Measurements from ENCODE around the gene OR2V1.
"Not testable (repeated sequence)": the region's sequence is repeated elsewhere in the genome, so short reads cannot be mapped to it uniquely, and the experiment has no call there.

The OR2V1 gene

DNA sequence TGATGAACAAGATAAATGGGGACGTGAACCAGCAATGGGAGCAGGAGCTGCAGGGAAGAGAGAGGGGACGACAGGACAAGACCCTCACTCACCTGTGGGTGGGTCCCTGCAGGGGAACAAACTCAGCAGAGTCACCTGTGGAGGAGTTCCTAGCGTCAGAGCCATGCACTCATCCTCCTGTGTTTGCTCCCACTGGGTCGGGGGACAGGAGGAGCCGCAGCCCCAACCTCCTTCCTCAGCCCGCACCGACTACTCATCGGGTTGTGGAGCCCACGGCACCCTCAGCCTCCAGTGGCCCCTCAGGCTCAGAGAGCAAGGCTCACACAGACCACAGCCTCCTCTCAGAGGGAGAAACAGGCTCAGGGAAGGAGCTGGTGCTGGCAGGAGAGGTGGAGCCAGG lies 888 bp downstream of the OR2V1 start:
- not testable (repeated sequence) for H3K4me3 ChIP-seq (ENCODE audit: low read length); H3K36me3 ChIP-seq (ENCODE audit: insufficient read depth, low read length); H3K9me3 ChIP-seq (ENCODE audit: low read length); H3K4me1 ChIP-seq (ENCODE audit: insufficient read depth, low read length); H2AFZ ChIP-seq (ENCODE audit: low read depth, low read length)
- peaks cover 25% of the 10 kb centered on the region for H3K27me3 ChIP-seq (ENCODE audit: insufficient read depth, low read length)

DNA sequence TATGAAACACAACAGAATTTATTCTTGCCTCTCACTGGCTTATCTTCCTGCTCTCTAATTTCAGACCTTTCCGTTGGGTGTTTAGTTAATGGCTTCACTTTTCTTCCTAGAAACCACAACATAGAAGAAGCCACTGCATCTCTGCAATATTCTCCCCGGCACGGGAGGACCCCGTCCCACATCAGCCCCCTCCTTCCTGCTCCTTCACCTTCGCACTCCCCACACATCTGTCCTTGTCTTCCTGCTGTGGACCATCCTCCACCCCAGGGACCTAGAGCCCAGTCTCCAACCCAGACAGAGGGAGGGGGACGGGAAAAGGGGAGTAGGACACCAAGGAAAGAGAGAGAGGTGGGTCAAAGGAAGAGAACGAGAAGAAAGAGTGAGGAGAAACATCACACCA lies 1.4 kb downstream of the OR2V1 start:
- H3K4me1 ChIP-seq (ENCODE audit: insufficient read depth, low read length) = peaks cover under 1% of the 10 kb centered on the region
- no peaks in the 10 kb centered on the region for H3K9me3 ChIP-seq (ENCODE audit: low read length)
- H3K27me3 ChIP-seq (ENCODE audit: insufficient read depth, low read length) = peaks cover 25% of the 10 kb centered on the region
- no peaks in the 10 kb centered on the region for H3K36me3 ChIP-seq (ENCODE audit: insufficient read depth, low read length)
- no peak overlapping the region for H2AFZ ChIP-seq (ENCODE audit: low read depth, low read length)
- no peak overlapping the region for H3K4me3 ChIP-seq (ENCODE audit: low read length)

DNA sequence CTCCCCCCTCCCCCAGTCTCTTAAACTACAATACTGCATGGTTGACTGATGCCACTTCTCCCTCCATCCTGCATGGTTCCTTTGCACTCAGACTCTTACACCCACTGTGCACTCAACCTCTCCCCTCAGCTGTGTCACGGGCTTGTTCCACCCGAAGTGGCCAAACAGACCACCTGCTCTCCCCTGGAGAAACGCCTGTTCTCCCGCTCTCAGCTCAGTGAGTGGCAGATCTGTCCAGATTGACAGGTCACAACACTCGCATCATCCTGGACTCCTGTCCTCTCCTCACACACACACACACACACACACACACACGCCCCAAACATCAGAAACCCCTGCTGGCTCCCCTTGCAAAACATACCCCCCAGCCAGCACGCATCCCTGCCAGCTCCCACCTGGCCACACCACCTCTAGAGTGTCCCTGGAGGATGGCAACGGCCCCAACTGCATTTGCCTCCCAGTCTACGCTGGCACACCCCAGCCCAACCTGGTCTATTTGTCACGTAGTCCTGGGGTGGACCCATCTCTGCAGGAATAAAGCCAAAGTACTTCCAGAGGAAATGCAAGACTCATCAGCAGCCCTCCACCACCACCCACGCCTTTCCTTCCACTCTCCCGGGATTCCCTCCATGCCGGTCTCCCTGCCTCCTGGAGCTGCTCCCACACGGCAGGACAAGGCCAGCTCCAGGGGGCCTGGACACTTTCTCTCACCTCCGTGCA lies 2.9 kb downstream of the OR2V1 start:
- Histone ChIP-seq H3K36me3 (ENCODE audit: insufficient read depth, low read length) (no peaks in the 10 kb centered on the region), H3K4me1 (ENCODE audit: insufficient read depth, low read length) (no peaks in the 10 kb centered on the region), H3K4me3 (ENCODE audit: low read length) (no peak overlapping the region), H3K27me3 (ENCODE audit: insufficient read depth, low read length) (peaks cover 25% of the 10 kb centered on the region), H3K9me3 (ENCODE audit: low read length) (no peaks in the 10 kb centered on the region), H2AFZ (ENCODE audit: low read depth, low read length) (no peak overlapping the region)

DNA sequence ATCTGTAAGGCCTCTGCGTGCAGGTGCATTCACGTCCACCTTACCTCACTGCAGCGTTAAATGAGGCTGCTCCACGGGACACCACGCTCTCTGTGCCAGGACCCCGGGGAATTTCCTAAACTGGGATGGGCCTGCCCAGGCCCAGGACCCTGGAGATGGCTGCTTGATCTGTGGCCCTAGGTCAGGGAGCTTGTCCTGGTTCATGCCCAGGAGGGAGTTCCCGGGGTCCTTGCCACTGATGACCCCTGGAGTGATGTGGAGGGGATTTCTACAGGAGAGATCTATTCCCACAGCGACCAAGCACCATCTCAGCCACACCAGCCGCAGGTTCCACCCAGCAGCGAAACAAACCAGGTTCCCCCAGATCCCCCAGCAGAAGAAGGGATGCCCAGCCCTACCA lies 3.5 kb downstream of the OR2V1 start:
- H2AFZ ChIP-seq (ENCODE audit: low read depth, low read length) = no peak overlapping the region
- H3K4me3 ChIP-seq (ENCODE audit: low read length) = no peak overlapping the region
- H3K4me1 ChIP-seq (ENCODE audit: insufficient read depth, low read length) = no peaks in the 10 kb centered on the region
- H3K27me3 ChIP-seq (ENCODE audit: insufficient read depth, low read length) = peaks cover 25% of the 10 kb centered on the region
- no peaks in the 10 kb centered on the region for H3K36me3 ChIP-seq (ENCODE audit: insufficient read depth, low read length)
- H3K9me3 ChIP-seq (ENCODE audit: low read length) = no peaks in the 10 kb centered on the region

DNA sequence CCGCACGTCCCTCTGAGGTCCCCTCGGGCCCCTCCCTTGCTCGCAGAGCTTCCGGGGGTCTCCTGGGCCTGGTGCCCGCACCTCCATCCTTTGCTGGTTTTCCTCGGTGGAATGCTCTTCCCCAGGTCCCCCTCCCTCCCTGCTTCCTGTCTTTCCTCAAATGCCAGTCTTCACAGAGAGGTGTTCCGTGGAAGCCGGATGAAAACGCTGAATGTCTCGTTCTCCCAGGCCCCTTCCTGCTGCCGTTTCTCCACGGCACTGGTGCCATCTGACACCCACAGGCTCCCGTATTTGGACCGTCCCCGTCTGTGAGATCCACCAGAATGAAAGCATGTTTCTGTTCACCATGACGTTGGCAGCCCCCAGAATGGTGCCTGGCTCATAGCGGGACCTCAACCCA lies 4.1 kb downstream of the OR2V1 start:
- Histone ChIP-seq H3K9me3 (ENCODE audit: low read length) (no peaks in the 10 kb centered on the region), H3K4me1 (ENCODE audit: insufficient read depth, low read length) (no peaks in the 10 kb centered on the region), H3K27me3 (ENCODE audit: insufficient read depth, low read length) (peaks cover 28% of the 10 kb centered on the region), H3K36me3 (ENCODE audit: insufficient read depth, low read length) (no peaks in the 10 kb centered on the region), H3K4me3 (ENCODE audit: low read length) (no peak overlapping the region), H2AFZ (ENCODE audit: low read depth, low read length) (no peak overlapping the region)

DNA sequence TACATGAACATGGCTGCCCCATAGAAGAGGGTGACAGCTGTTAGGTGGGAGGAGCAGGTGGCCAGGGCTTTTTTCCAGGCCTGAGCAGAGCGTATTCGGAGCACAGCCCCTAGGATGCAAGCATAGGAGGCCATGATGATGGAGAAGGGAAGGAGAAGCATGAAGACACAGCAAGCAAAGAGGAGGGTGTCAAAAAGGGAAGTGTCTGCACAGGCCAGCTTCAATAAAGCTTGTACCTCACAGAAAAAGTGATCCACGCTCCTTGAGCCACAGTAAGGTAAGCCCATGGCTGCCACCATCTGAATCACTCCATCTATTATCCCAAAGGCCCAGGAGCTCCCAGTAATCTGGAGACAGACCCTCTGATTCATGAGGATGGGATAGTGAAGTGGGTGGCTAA lies 6.4 kb downstream of the OR2V1 start:
- no peaks in the 10 kb centered on the region for H3K4me1 ChIP-seq (ENCODE audit: insufficient read depth, low read length)
- H3K9me3 ChIP-seq (ENCODE audit: low read length) = no peaks in the 10 kb centered on the region
- H2AFZ ChIP-seq (ENCODE audit: low read depth, low read length) = no peak overlapping the region
- no peak overlapping the region for H3K4me3 ChIP-seq (ENCODE audit: low read length)
- H3K27me3 ChIP-seq (ENCODE audit: insufficient read depth, low read length) = peaks cover 27% of the 10 kb centered on the region
- no peaks in the 10 kb centered on the region for H3K36me3 ChIP-seq (ENCODE audit: insufficient read depth, low read length)

DNA sequence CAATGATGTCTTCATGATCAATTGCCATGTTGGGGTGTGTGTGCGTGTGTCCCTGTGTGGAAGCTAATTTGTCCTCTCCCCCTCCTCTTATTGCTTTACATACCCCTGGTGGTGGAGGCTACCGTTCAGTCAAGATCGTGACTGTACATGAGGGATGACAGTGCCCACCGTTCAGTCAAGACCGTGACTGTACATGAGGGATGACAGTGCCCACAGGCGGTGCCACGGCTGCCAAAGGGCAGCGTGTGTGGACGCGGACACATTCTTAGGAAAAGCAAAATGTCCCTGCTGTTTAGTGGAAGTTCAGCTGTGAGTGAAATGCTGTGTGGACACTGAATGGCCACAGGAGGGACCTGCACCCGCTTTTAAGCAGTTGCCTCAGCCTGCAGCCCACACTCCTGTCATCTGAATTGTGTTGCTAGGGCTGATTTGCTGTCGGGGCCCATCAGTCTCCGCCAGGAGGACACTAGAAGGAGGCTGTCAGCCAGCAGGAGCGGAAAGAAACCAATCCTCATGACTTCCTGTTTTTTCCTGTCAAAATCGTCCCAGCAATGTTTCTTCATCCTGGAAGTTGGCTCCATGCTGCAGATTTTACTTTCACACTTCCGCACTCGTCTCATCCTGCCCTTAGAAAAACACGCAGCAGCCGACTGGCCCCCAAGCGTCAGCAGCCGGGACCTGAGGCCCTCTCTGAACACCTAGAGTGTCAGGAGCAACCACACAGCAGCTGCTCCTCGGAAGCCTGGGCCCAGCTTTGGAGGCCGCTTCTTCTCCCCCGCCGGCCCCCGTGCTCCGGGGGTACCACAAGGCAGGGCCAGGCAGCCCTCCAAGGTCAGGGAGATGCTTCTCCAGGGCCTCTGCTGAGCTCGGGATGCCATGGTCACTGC lies 9.1 kb downstream of the OR2V1 start:
- no peak overlapping the region for H2AFZ ChIP-seq (ENCODE audit: low read depth, low read length)
- H3K9me3 ChIP-seq (ENCODE audit: low read length) = no peaks in the 10 kb centered on the region
- H3K36me3 ChIP-seq (ENCODE audit: insufficient read depth, low read length) = no peaks in the 10 kb centered on the region
- H3K4me1 ChIP-seq (ENCODE audit: insufficient read depth, low read length) = no peaks in the 10 kb centered on the region
- no peak overlapping the region for H3K4me3 ChIP-seq (ENCODE audit: low read length)
- peaks cover 11% of the 10 kb centered on the region for H3K27me3 ChIP-seq (ENCODE audit: insufficient read depth, low read length)

DNA sequence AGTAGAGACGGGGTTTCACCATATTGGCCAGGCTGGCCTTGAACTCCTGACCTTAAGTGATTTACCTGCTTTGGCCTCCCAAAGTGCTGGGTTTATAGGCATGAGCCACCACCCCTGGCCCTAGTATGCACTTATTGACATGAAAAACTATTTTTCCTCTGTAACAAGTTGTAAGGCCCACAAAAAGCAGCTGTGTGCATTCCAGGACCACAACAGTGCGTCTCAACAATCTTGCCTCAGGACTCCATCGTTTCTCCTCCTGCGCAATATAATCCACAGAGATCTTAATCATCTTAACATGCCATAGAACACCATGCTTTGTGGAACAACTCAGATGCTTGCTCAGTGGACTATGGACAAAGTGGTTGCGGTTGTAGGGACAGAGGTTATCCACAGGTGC lies 10.2 kb downstream of the OR2V1 start:
- Histone ChIP-seq H3K36me3 (ENCODE audit: insufficient read depth, low read length) (no peaks in the 10 kb centered on the region), H3K27me3 (ENCODE audit: insufficient read depth, low read length) (peaks cover 17% of the 10 kb centered on the region)

DNA sequence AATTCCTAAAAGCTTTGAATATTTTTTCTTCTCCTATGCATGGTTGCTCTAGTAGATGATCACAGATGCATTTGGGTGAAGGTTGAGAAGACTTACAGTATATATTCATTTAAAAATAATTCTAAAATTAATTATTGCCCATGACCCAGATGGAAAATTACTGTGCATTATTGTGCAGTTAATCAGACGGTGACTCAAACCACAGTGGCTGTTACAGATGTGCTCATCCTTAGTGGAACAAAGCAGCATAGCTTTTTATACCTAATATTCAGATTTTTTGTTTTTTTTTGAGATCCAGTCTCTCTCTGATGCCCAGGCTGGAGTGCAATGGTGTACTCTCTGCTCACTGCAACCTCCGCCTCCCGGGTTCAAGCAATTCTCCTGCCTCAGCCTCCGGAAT lies 10.7 kb downstream of the OR2V1 start:
- H3K4me1 ChIP-seq (ENCODE audit: insufficient read depth, low read length) = no peaks in the 10 kb centered on the region
- peaks cover 20% of the 10 kb centered on the region for H3K27me3 ChIP-seq (ENCODE audit: insufficient read depth, low read length)
- H3K9me3 ChIP-seq (ENCODE audit: low read length) = peaks cover 1% of the 10 kb centered on the region
- H3K36me3 ChIP-seq (ENCODE audit: insufficient read depth, low read length) = no peaks in the 10 kb centered on the region
- H2AFZ ChIP-seq (ENCODE audit: low read depth, low read length) = no peak overlapping the region
- no peak overlapping the region for H3K4me3 ChIP-seq (ENCODE audit: low read length)

More for the DNA sequence above, 10.2 kb downstream of the OR2V1 start:
- H2AFZ ChIP-seq (ENCODE audit: low read depth, low read length) = no peak overlapping the region
- H3K4me1 ChIP-seq (ENCODE audit: insufficient read depth, low read length) = no peaks in the 10 kb centered on the region
- H3K4me3 ChIP-seq (ENCODE audit: low read length) = no peak overlapping the region
- H3K9me3 ChIP-seq (ENCODE audit: low read length) = peaks cover 1% of the 10 kb centered on the region

DNA sequence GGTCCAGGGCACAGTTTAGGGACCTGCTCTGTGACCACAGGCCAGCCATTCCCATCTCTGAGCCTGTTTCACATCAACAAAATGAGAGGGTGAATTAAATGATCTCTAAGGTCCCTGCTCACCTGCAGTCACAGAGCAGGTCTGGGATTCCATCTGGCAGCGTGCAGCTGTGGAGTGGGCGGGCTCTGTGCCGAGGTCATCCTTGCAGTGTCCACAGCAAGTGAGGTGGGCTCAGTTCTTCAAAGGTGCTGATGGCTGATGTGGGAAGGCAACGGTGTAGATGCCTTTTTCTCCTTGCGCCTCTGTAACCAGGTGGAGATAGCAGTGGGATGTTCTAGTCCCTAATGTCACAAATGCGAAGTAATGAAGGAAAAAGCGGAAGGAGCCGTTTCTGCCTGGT lies 11.9 kb downstream of the OR2V1 start:
- no peak overlapping the region for H2AFZ ChIP-seq (ENCODE audit: low read depth, low read length)
- H3K4me1 ChIP-seq (ENCODE audit: insufficient read depth, low read length) = no peaks in the 10 kb centered on the region
- no peaks in the 10 kb centered on the region for H3K36me3 ChIP-seq (ENCODE audit: insufficient read depth, low read length)
- H3K4me3 ChIP-seq (ENCODE audit: low read length) = no peak overlapping the region
- H3K27me3 ChIP-seq (ENCODE audit: insufficient read depth, low read length) = peaks cover 32% of the 10 kb centered on the region
- peaks cover 7% of the 10 kb centered on the region for H3K9me3 ChIP-seq (ENCODE audit: low read length)

DNA sequence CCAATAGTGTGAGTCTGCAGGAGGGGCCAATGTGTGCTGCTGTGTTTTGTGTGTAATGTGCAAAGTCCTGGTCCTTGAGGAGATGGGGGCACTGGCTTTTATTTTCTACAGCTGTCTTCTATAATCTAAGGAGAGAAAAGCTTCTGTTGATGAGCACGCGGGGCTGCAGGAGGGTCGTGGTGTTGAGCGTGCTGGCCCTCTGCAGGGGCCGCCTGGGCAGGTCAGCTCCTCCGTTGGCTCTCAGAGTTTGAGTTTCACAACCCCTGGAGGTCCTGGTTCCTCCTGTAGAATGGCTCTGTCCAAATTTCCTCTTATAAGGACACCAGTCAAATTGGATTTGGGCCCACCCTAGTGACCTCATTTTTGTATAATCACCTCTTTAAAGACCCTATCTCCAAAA lies 12.6 kb downstream of the OR2V1 start:
- Histone ChIP-seq H3K36me3 (ENCODE audit: insufficient read depth, low read length) (no peaks in the 10 kb centered on the region), H3K9me3 (ENCODE audit: low read length) (peaks cover 10% of the 10 kb centered on the region), H2AFZ (ENCODE audit: low read depth, low read length) (no peak overlapping the region), H3K4me1 (ENCODE audit: insufficient read depth, low read length) (no peaks in the 10 kb centered on the region), H3K4me3 (ENCODE audit: low read length) (no peak overlapping the region), H3K27me3 (ENCODE audit: insufficient read depth, low read length) (peaks cover 35% of the 10 kb centered on the region)

DNA sequence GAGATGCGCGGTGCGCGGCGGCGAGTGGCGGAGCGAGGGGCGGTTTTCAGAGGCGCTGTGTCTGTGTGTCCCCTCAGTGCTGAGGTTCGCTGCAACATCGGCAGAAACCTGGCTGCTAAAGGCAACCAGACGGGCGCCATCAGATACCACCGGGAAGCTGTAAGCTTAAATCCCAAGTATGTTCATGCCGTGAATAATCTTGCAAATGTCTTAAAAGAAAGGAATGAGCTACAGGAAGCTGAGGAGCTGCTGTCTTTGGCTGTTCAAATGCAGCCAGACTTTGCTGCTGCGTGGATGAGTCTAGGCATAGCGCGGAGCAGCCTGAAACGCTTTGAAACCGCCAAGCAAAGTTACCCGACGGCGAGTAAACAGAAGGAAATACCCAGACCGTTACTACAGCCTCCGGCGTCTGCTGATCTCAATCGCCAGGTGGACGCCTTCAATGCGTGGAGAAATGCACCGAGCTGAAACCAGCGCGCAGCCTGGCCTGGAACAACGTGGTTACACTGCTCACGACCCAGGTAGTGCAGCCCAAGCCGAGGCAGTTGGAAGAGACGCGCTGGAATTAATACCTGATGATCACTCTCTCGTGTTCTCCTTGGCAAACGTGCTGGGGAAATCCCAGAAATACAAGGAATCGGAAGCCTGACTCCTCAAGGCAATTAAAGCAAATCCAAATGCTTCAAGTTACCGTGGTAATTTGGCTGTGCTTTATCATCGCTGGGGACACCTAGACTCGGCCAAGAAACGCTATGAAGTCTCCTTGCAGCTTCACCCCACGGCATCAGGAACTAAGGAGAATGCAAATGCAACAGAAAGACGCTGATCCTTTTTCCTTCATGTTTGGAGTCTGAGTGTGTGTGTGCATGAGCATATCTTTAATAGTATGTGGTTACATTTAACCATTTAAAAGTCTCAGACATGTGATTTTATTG lies 15.9 kb downstream of the OR2V1 start:
- H3K36me3 ChIP-seq (ENCODE audit: insufficient read depth, low read length) = no peaks in the 10 kb centered on the region
- no peaks in the 10 kb centered on the region for H3K4me1 ChIP-seq (ENCODE audit: insufficient read depth, low read length)
- H2AFZ ChIP-seq (ENCODE audit: low read depth, low read length) = no peak overlapping the region
- peaks cover 37% of the 10 kb centered on the region for H3K27me3 ChIP-seq (ENCODE audit: insufficient read depth, low read length)
- no peak overlapping the region for H3K4me3 ChIP-seq (ENCODE audit: low read length)
- H3K9me3 ChIP-seq (ENCODE audit: low read length) = peaks cover 12% of the 10 kb centered on the region

Data from neuron (in vitro differentiated cells).